T-helper 22 cell (primary cell): ENCODE results near the gene MINDY4.
"Not testable (repeated sequence)": the region's sequence is repeated elsewhere in the genome, so short reads cannot be mapped to it uniquely, and the experiment has no call there.

ENCODE experiments used
- DNase-seq: peaks from one replicate; pipeline ENCODE4 v3.0.0-alpha.2; 2020; ENCODE audit warnings: low read depth

Gene MINDY4

DNA sequence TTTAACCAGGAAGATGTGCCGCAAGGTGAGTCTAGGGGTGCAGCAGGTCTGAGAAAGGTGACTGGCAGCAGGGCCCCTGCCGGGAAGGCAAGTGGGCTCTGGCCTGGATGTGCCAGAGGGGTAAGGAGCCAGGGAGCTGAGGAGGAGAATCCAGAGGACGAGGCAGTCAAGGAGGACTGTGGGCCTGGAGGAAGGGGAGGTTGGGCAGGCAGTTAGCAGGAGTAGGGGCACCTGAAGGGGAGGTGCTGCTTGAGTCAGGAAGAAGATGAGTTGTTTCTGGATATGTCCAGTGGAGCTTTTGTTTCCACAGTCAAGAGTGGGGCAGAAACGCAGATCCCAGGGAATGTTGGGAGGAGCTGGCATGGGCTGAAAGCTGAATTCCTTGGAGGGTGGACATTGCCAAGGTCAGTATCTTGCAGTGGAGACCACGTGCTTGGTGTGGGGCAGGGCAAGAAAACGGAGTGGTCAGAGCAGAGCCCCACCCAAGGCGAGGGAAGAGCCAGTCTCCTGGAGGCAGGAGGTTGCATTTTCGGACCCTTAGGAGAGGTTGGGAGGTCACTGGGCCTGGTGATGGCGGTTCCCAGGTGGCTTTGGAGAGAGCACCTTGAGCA, 34.0 kb downstream of the MINDY4 start:
- no peak for DNase-seq

GRCh38 chr7:30805931-30806330, 34.7 kb downstream of the MINDY4 start:
- DNase-seq = no peak

DNA sequence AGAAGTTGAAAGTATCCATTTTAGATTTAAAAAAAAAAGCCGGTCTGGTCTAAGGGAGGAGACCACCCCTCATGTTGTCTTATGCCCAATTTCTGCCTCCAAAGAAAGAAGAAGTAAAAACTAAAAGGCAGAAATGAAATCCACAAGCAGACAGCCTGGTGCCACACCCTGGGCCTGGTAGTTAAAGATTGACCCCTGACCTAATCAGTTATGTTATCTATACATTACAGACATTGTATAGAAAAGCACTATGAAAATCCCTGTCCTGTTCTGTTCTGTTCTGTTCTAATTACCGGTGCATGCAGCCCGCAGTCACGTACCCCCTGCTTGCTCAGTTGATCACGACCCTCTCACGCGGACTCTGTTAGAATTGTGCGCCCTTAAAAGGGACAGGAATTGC, 36.3 kb downstream of the MINDY4 start:
- DNase-seq = not testable (repeated sequence)

DNA sequence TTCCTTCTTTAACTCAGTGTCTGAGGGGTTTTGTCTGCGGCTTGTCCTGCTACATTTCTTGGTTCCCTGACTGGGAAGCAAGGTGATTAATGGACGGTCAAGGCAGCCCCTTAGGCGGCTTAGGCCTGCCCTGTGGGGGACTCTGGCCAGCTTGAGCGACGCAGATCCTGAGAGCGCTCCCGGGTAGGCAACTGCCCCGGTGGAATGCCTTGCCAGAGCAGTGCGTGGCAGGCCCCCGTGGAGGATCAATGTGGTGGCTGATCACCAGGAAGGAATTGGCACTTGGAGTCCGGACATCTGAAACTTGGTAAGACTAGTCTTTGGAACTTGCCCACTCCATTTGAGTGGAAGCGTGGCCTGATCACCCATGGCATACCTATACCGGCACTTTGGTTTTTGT, 36.7 kb downstream of the MINDY4 start:
- DNase-seq = not testable (repeated sequence)

- no peak for DNase-seq
These were observed 39.8 kb downstream of the MINDY4 start for GRCh38 chr7:30810986-30811385.

DNA sequence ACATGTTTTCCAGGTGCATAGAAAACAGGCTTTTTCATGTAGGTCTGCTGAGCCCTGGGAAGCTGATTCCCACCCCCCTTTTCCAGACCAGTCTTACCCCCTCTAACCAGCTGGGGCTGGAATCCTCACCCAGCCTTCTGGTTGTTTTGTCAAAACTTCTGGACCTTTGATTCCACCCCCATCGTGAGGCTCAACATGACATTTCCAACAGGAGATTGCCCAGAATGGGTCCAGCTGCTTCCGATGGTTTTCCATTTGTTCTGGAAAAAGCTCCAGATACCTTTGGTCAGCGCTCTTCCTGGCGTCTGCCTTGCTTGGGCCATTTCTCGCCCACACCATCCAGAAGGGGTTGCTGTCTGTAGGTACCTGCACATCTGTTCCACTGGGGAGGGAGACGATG, 41.5 kb downstream of the MINDY4 start:
- no peak for DNase-seq

DNA sequence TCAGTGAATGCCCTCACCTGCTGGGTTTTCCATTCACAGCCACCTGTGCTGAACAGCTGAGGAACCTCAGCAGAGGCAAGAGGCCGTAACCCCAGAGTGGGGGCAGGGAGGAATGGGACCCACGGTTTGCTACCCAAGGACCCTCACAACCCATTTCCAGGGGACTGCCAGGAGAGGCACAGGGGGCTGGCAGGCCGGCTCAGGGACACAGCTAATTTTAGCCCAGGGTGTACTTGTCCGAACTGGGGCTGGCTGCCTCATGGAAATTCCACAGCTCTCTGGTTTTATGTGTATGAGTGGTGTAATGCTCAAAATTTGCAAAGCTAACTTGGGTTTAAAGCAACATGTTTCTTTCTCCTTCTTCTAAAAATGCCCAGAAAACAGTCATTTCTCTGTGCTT, 42.2 kb downstream of the MINDY4 start:
- no peak for DNase-seq

- no peak for DNase-seq
These were observed 43.6 kb downstream of the MINDY4 start for GRCh38 chr7:30814700-30815387.

DNA sequence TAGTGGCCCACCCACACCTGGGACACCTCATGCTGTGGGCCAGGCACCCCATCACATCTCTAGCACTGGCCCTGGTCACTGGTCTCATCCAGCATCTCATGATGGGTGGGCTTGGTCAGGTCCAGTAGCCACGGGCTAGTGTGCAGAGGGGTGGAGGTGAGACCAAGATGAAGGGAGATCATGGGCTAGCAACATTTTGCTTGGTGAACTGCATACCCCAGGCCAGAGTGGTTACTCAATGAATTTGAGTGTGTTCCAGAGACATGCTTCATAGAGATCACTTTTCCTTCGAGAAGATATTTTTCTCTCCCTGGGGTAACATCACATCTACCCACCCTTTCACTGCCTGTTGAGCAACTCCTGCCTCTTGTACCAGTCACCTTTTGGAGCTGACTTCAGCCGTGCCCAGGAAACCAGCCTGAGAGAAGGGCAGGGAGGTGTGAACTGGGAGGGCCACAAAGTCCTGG, 44.2 kb downstream of the MINDY4 start:
- no peak for DNase-seq

DNA sequence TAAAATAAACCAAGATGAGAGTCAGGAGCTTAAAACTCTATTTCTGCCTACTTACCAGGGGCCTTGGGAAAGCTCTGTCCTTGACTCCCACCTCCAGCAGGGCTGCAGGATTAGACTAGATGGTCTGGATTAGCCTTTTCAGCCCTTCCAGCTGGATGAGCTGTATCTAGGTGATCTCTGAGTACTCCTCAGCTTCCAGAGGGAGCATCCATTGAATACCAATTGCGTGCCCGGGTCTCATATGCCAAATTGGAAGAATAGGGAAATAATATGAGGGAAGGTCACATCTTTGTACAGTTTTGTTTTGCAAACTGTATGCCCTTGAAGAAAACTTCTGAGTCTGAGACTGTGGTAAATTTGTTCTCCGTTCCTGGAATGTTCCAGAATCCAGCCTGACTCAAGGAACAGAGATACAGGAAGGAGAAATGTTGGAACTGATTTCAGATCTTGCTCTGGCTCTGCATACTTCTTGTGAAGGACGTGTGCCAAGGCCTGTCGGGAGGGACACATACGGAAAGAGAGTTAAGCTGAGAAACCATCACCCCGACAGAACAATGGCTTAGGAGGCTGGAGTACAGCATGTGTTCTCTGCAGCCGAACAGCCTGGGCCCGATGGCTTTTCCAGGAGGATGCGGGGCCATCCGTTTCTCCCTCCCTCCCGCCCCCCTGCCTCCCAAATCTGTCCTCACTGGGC, 44.9 kb downstream of the MINDY4 start:
- DNase-seq = no peak

DNA sequence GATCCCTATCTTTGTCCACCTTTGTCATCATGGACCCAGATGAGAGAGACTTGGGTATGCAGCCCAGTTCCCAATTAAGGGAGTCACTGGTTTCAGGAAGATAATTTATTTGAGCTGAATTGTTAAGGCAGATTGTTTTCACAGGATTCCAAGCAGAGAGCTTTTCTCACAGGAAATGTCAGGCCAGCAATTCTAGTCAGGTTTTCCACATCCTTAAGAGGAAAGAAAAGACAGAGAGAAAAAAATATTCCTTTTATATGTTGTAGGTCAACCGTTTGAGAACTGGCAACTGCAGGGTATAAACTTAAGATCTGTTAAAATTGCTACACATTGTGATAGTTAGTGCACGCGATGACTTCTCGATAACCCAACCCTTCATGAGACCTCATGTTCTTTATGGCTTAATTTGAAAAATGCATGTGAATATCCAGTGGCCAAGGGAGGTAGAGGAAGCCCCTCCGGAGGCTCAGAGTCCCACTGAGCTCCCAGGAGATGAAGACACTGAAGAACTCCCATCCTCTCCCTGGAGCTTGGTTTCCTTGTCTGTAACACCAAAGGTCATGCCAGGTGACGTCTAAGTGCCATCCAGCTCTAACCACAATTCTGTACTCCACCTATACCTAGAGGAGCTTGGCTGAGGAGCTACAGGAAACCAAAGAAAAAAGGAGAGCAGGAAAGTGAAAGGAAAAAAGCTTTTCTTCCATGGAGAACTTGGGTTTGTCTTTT, 45.6 kb downstream of the MINDY4 start:
- DNase-seq = no peak

- no peak for DNase-seq
These were observed 46.2 kb downstream of the MINDY4 start for GRCh38 chr7:30817371-30817767.

GRCh38 chr7:30824821-30825720, 53.9 kb downstream of the MINDY4 start:
- no peak for DNase-seq

- DNase-seq = no peak
These were observed 55.0 kb downstream of the MINDY4 start for GRCh38 chr7:30826181-30826580.

- no peak for DNase-seq
These were observed 57.4 kb downstream of the MINDY4 start for GRCh38 chr7:30828591-30828990.

DNA sequence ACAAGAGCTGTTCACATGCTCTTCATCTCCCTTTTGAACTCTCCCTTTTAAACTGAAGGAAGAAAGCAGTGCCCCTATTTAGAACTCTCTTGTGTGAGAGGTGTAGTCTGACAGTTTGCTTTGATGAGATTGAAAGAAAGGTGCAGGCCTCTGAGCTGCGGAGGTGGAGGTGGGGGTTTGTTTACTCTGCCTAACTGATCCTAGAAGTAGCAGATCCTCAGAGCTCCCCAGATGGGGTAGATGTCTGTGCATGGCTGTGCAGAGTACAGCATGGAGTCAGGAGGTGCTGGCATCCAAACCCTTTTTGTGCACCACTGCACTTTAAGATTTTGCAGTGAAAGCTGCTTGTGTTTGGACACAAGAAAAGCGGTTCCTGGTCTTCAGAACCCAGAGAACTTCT, 58.3 kb downstream of the MINDY4 start:
- no peak for DNase-seq

DNA sequence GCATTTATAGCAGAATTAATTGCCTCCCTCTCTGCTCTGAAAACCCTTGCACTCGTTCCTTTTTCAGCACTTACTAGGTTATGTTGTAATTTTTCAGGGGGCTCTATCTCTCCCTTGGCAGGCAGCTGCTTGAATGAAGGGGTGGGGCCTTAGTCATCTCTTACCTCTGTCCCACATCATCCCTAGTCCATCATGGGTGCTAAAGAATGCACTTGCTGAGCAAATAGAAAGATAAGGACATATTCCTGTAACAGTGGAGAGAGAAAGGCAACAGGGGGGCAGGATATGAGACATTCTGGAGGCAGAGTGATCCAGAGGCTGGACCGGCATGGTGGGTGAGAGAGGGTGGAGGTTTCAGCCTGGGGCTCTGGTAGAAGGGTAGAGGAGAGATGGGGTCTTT, 60.0 kb downstream of the MINDY4 start:
- no peak for DNase-seq

GRCh38 chr7:30831936-30832335, 60.7 kb downstream of the MINDY4 start:
- no peak for DNase-seq

DNA sequence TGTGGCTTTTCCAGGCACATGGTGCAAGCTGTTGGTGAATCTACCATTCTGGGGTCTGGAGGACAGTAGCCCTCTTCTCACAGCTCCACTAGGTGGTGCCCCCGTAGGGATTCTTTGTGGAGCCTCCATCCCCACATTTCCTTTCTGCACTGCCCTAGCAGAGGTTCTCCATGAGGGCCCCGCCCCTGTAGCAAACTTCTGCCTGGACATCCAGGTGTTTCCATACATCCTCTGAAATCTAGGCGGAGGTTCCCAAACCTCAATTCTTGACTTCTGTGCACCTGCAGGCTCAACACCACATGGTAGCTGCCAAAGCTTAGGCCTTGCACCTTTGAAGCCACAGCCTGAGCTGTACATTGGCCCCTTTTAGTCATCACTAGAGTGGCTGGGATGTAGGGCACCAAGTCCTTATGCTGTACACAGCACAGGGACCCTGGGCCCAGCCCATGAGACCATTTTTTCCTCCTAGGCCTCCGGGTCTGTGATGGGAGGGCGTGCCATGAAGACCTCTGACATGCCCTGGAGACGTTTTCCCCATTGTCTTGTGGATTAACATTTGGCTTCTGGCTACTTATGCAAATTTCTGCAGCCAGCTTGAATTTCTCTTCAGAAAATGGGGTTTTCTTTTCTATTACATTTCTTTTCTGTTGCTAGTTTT, 62.9 kb downstream of the MINDY4 start:
- not testable (repeated sequence) for DNase-seq

DNA sequence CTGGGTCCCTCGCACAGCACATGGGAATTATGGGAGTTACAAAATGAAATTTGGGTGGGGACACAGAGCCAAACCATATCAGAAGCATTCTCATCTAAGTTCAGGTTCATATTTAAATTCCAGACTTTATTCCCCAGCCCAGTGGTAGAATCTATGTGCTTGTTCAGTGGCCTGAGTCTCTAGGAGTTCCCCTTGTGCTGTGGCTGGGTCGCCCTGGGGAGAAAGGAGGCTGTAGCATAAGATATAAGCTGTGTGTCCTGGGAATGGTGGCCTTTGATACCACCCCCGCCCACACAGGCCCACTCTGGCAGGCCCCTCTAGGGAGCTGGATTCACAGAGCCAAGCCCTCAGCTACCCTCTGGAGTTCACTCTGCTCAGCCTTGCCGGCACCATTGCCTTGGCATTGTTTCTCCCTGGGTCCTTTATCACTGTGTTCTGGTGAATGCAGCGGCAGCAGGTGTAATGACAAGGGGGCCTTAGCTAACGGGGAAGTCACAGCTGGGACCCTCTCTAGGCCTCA, 64.2 kb downstream of the MINDY4 start:
- DNase-seq = no peak

GRCh38 chr7:30836991-30837390, 65.8 kb downstream of the MINDY4 start:
- DNase-seq = no peak
